ENCODE measurements around the gene GNRHR.
"Not testable (repeated sequence)": the region's sequence is repeated elsewhere in the genome, so short reads cannot be mapped to it uniquely, and the experiment has no call there.

The GNRHR gene, protein sequence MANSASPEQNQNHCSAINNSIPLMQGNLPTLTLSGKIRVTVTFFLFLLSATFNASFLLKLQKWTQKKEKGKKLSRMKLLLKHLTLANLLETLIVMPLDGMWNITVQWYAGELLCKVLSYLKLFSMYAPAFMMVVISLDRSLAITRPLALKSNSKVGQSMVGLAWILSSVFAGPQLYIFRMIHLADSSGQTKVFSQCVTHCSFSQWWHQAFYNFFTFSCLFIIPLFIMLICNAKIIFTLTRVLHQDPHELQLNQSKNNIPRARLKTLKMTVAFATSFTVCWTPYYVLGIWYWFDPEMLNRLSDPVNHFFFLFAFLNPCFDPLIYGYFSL

DNA sequence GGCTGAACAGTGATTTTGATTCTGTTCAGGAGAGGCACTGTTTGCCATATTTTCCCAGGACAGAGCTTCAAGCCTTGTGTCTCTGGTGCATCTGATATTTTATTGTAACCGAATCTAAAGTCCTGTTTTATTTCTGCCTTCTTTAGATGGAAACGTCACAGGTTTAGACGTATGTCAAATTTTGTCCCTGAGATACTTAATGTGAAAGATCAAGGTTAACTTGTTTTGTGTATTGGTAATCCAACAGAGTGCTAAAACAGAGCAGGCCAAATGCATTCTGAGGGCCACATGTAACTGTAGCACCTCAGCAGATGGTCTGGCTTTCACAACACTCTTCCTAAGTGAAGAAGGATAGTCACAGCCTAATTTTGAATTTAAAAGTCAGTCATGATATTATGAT is at the start of gene GNRHR:
Gene GNRHR, minus strand, starts transcription at position 101 of the 400 bp plus-strand sequence. Its CDS starts 53 bp downstream, at position 48.
- no peak for DNase-seq (ENCODE audit: low read depth in 2 of 2, low spot score in 1 of 2)

DNA sequence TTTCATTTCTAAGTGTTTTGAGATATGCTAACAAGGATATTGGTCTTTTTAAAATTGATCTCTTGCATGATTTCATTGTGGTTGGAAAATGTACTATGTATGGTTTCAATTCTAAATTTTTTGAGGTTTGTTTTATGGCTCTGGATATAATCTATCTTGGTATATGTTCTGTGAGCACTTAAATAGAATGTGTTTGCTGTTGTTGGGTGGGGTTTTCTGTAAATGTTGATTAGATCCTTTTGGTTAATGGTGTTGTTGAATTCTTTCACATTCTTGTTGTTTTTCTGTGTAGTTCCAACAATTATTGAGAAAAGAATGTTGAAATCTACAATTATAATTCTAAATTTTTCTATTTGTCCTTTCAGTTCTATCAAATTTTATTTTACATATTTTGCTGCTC is 42.6 kb upstream of the GNRHR start:
- no peak for DNase-seq (ENCODE audit: low read depth in 2 of 2, low spot score in 1 of 2)

DNA sequence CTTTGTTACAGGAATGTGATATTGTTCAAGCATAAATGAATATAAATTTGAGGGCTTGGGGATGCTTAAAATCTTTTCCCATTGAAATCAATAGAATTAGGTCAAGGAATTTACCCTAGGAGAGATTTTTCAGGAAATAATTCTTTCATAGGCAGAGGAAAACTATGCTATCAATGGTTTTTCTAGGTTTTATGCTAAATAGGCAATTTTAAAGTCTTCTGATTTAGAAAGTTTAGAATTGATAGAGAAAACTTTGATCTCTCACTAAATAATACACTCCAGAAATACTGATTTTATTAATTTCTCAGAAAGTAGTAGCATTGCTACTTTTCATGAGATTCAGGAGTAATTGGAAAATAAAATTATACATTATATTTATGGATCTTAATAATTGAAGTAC is 36.5 kb upstream of the GNRHR start:
- no peak for DNase-seq (ENCODE audit: low read depth in 2 of 2, low spot score in 1 of 2)

DNA sequence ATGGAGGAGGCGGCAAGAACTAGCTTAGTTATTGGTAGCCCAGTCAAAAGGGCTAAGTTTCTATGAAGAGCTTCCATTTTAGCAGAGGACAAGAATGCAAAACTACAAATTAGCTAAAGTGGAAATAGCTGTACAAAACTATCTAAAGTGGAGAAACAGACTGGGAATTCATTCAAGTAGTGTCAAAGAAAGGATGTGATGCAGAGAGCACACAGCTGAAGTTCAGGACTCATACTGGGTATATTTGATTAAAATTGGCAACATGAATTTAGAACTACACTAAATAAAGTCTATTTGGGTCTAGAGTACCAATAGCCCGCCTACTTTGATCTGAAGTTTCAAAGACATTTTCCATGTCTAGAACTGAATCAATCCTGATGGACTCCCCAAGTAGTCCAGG is 33.1 kb upstream of the GNRHR start:
- no peak for DNase-seq (ENCODE audit: low read depth in 2 of 2, low spot score in 1 of 2)

DNA sequence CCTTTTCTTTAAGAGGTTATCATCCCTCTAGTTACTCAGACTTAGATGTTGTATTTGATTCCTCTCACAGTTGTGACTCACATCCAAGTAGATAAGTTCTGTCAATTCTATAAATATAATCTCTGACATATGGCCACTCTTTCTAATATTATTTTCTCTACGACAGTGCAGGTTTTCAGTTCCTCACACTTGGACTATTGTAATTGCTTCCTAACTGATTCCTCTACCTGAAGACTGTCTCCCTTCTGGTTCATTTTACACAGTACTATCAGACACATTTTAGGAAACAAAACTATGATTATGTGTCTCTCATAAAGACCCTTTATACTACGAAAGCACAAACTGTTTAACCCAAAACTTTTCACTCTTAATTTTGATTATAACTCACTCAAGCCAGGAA is 31.3 kb upstream of the GNRHR start:
- no peak for DNase-seq (ENCODE audit: low read depth in 2 of 2, low spot score in 1 of 2)

DNA sequence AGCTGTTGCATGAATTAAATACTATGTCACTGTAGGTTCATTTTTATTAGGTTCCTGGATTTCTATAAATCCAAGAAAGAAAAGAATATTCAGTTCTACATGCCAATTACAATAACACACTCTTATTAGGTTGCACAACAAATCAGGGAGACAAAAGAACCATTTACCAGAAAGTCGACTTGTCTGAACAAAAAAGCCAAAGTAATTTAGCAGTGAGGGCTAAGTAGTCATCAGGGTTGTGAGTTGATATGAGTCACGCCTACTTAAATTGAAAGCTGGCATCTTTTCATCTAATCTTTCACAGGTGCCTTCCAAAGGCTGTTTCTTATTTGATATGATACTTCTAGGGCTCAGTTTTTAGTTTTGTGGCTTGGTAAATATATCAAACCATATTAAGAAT is 25.4 kb upstream of the GNRHR start:
- DNase-seq (ENCODE audit: low read depth in 2 of 2, low spot score in 1 of 2): no peak

DNA sequence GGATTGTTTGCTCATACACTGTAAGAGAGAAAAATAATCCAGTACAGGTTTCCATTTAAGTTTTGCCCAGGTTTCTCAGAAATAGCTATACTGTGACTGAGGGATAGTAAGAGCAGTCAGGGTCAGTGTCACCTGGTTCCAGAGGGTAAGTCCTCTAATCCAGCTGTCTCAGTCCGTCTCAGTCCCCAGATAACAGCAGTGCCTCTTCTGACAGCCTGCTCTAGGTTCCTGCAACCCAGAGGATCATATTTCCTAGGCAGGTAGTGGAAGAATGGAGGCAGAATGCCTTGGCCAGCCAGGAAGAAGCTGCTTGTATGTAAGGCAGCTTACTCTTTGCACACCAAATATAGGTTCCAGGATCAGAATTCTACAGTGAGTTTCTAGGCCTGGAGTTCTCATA is 22.6 kb upstream of the GNRHR start:
- no peak for DNase-seq (ENCODE audit: low read depth in 2 of 2, low spot score in 1 of 2)

DNA sequence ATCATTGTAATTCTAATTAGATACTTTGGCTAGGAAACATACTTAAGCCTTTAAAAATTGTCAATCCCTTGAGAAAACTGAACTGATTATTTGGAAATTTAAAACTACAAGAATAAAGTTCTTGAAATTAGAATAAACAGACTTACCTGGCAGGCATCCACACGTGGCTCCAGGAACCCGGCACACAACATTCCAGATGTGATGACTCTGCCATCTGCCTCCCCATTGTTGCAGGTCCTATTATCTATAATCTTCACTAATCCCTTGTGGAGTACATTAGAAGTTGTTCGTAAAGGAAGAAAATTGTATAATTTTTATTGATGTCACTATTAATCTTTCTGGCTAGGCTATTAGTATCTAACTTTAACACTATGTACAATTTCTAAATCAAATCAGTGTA is 16.2 kb upstream of the GNRHR start:
- DNase-seq (ENCODE audit: low read depth in 2 of 2, low spot score in 1 of 2): no peak

DNA sequence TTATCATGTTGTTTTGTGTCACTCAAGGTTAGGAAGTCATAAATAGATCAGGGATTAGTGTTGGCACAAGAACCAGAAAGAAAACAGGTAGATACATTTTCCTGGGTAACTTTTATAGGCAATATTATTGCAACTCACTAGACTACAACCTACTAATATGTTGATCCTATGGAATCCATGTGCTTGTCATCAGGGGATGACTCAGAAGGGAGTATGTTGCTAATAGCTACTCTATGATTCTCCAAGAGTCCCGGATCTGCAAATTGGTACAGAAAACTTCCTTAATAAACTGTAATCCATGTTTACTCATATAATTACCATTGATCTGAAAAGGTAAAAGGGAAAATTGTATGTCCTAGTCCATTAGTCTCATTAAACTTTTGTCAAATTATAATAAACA is 11.7 kb upstream of the GNRHR start:
- DNase-seq (ENCODE audit: low read depth in 2 of 2, low spot score in 1 of 2): no peak

DNA sequence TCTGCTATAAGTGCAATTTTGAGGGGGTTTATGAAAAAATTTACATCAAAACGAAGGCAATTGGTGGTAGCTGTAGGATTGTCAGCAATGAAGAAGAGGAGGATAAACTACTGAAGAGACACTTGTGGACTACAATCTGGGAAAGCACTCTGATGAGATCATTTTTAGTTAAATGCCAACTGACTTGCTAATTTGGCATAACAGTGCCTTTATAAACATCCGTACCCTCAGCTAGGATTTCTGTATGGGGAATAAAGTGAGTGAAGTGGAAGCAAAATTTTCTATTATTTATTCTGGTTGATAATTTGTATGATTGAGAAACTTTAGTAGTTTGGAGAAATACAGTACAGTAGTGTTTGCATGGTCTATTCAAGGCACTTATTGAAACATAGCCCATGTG is 11.2 kb upstream of the GNRHR start:
- DNase-seq (ENCODE audit: low read depth in 2 of 2, low spot score in 1 of 2): no peak

DNA sequence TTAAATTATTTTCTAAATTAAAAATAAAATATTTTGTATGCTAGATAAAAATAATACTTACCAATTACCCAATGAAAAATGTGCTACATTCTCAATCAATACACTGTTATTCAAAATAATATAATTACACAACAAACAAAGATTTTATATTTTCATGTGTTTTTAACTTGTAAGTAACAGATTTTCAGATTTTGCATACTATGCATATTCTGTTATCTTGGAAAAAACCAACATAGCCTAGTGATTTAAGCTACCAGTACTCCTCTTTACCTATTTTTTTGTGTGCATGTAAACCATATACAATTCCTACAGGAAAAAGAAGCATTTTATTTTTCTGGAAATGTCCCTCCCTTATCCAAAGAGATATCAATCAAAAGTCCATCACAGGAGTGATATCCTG is 10.0 kb upstream of the GNRHR start:
- DNase-seq (ENCODE audit: low read depth in 2 of 2, low spot score in 1 of 2): no peak

DNA sequence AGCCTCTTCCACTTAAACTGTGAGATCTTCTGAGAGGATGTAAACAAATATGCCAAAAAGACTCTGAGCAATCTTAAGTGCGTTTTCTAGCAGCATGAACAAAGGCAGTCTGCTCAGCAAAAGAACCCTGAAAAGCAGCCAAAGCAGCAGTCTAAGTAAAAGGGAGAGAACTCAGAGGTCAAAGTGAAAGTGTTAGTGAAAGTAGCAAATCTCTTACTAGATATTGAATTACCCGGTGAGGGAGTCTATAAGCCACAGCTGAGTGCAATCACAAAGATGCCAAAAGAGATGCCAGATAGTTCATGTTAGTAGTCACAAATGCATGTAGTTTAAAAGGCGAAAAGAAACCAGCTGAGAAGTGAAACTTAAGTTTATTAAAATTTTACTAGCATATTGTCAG is 7.9 kb upstream of the GNRHR start:
- DNase-seq (ENCODE audit: low read depth in 2 of 2, low spot score in 1 of 2): no peak

DNA sequence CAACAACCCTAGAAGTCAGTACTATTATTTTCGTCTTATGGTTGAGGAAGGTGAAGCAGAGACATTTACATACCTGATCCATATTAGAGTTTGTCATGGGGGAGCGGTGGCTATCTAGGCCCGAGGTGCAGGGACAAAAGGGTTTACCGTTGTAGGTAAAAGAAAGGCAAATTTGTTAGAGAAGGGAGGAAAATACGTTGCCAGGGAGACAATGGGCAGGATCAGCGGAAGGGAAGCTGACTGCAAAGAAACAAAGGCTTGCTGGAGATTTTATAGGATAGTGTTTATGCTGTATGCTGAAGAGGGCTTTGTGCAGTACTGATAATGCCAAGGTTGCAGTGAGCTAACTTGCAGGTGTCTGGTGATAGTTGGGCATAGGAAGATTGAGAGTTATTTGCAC is 2.8 kb upstream of the GNRHR start:
- not testable (repeated sequence) for DNase-seq (ENCODE audit: low read depth in 2 of 2, low spot score in 1 of 2)

DNA sequence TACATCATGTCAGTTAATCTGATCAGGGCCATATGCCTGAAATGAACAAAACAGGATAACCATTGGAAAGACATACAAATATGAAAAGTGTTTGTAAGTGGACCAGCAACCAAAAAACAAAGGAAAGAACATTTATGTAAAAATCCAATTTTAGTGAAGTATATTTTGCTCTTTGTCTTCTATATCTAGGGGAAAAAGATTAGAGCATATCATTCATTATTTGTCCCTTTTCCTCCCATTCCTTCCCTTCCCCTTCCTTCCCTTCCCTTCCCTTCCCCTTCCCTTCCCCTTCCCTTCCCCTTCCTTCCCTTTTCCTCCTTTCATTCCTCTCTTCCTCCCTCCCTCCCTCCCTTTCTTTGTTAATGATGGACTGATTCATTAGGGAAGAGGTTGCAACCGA is 1.8 kb upstream of the GNRHR start:
- DNase-seq (ENCODE audit: low read depth in 2 of 2, low spot score in 1 of 2): no peak

DNA sequence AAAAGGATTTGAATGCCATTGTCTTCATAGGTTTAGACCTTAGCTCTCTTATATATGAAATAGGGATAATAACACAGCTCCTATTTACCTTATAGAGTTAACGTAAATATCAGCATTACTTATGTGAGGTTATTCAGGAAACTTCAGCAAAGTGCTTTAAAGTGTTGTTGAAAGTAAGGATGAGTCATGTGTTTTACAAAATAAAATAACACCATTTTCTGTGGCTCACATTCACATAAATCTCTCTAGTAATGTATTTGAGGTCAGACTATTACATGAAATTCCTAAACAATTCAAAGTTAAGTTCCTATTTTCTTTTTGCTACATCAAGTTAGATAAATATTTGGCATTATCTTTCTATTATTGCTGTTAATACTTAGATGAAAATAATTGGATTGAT is 2.9 kb downstream of the GNRHR start:
- no peak for DNase-seq (ENCODE audit: low read depth in 2 of 2, low spot score in 1 of 2)

DNA sequence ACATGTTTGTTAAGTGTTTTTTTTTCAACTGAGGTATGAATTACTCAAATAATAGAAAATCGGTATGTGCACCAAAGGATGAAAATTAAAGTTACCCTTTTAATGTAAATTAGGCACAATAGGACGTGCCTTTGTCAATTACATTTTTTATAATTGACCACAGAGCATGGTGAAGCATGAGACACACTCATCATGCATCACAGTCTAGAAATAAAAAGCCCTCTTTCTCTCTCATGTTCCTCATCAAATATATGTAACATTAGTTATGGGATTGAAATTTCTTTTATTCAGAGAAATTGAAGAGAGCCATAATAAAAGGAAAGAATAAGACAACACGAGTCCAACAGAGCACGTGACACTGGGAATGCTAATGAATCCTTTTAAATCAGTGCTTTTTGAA is 3.5 kb downstream of the GNRHR start:
- DNase-seq (ENCODE audit: low read depth in 2 of 2, low spot score in 1 of 2): no peak

DNA sequence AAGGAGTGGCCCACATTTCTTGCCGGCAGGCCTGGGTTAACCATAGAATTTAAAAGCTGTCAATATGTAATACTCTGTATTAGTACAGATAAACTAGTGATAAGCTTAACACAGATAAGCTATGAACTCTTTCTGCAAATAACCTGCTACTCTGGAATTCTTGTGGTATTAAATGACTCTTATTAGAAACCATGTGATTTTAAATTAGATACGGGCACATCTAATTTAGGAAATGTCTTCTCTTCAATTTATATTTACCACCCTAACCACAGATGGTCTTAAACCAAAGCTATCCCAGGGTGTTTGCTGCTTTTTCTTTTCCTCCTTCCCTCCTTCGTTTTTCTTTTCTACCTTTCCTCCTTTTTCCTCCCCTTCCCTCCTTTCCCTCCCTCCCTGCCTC is 4.9 kb downstream of the GNRHR start:
- no peak for DNase-seq (ENCODE audit: low read depth in 2 of 2, low spot score in 1 of 2)

DNA sequence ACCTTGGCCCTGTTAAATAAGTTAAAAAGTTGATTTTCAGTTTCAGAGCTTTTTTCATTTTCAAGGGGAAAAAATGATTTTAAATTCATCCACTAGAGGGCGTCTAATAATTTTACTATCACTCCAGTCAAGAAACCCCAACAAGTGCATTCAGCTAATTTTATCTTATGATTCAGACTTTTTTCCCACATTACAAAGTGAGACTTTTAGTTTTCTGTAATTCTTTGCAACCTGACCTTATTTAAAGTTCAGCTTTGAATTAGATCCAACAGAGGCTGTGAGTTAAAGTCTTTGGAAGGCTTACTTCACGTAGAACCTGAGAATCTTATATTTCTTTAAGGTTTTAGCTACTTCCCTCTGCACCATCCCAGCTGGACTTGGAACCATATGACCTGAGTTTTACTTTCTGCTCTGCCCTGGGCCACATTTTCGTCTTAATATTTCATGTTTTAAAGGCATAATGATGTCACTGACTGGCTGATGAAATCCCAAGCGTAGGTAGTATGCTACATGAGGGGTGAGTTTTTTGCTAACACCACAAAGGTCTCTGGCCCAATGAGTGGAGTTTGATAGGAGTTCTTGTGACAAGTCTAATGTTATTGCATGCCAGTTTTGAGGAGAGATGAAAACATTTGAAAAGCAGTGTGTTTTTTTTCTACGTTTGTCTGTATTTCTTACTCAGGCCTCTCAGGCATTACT is 7.2 kb downstream of the GNRHR start:
- no peak for DNase-seq (ENCODE audit: low read depth in 2 of 2, low spot score in 1 of 2)

DNA sequence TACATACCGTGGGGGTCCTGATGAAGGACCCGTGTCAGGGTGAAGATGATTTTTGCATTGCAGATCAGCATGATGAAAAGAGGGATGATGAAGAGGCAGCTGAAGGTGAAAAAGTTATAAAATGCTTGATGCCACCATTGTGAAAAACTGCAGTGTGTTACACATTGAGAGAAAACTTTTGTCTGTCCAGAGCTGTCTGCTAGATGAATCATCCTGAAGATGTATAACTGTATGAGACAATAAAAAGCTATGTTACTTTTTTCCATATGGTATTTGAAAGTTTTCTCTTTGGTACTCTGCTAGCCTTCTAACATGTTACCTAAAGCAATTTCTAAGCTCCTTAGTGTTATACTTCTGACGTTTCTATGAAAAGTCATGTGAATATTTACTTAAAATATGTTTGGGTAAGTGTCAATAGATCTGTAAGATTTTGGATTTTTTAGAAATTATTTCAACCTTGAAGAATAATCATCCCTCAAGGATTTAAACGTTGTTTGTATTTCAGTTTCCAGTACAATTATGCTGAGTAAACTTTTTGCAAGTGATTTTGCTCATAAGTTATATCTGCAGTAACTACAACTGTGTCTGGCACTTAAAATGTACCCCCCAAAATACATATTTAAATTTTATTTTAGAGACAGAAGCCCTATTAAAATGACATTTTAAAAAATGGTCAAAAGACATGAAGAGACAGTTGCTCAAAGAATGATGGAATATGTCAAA is 9.5 kb downstream of the GNRHR start:
- no peak for DNase-seq (ENCODE audit: low read depth in 2 of 2, low spot score in 1 of 2)

DNA sequence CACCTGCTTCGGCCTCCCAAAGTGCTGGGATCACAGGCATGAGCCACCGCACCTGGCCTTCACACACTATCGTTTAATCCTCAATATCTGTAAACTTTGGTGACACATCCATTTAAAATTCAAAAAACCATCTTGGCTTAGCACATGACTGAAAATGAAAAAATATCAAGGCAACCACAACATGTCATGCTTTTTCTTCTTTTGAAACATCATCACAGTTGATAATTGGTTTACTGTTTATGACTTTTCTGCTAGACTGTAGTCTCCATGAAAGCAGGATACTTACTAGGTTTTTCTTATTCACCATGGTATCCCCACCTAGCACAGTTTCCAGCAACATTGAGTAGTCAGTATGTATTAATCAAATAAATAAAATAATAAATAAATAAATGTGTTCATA is 11.0 kb downstream of the GNRHR start:
- no peak for DNase-seq (ENCODE audit: low read depth in 2 of 2, low spot score in 1 of 2)

DNA sequence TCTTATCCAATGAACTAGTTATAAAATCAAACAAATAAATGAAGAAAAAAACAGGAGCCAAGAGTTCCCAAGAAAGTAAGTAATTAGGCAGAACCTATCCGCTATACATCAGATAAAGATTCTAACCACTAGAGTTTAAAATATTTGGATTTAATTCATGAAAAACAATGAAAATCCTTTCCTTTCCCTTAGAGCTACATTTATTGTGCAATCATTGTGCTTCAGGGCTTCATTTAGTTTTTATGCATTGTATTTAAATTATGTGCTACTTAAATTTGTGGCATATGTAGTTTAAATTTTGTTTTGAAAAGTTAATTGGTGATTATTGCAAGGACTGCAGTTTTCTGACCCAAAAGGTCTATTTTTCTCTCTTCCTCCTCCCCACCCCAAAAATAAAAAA is 17.9 kb downstream of the GNRHR start:
- DNase-seq (ENCODE audit: low read depth in 2 of 2, low spot score in 1 of 2): no peak

DNA sequence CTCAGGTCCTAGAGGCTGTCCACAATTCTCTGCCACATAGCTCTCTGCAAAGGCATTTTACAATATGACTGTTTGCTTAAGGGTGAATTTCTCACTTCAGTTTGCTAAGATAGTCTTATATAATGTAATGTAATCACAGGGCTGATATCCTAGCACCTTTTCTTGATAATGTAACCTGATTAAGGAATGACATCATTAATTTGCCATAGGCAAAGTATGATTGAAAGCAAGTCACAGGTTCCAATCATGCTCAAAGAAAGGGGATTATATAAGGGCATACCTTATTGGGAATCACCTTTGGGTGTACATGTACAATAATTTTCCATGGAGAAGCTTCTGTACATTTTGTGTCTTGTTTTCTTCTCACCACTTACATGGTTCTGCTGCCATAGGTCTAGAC is 18.9 kb downstream of the GNRHR start:
- DNase-seq (ENCODE audit: low read depth in 2 of 2, low spot score in 1 of 2): no peak

All from stimulated activated CD8-positive, alpha-beta memory T cell treated with anti-CD3 and anti-CD28 coated beads, Interleukin-4, amount 100 ng/mL, for 4 hours (primary cell).